Measurements from ENCODE around the gene CASP10.

Gene CASP10

DNA sequence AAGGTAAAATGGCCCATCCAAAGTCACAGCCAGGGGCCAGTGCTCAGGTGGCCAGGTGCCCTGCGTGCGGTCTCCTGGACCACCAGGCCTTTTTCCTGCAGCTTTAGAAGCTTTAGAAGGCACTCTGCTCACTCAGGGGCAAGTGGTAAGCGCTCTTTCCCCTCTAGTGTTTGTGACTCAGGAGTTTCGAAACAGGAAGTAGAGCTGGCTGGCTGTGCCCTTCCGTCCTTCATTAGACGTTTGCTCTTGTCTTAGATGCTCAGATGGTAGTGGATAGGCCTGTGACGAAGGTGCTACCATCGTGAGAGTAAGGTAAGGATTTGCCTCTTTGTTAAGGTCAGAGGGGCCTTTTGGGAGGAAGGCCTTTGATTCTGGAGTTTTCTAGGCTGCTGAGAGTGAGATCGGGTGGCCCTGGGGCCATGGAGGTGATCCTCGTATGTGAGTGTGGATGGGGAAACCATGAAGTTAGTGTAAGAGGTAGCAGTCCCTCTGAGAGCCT, 77.4 kb downstream of the CASP10 start, which contains the start of gene CASP8:
Gene CASP8, plus strand, starts transcription at position 235 of the 499 bp plus-strand sequence. CDS start 5,951 bp downstream, outside the sequence.
- DNase-seq: peak in 3 of 14 donors; percentile 4 to 23 (median 12)

- no peak for DNase-seq
Observed at GRCh38 chr2:201261471-201261870, 78.5 kb downstream of the CASP10 start.

DNA sequence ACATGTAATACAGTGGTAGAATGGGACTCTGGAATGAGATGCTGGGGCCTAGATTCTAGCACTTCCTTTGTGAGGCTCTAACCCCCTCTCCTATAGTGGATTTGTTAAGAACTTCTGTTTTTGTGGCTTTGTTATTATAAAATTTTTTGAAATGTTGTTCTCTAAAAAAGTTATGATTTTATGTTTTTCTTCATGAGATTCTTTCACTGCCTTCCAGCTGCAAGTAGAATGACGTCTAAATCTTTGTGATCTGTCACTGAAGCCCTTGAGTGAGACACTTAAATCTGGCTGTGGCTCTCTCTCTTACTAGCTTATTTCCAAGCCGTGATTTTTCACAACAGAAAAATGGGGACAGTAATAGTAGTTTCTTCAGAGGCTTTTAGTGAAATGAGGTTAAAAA, 79.0 kb downstream of the CASP10 start:
- DNase-seq: no peak

- DNase-seq: no peak
Observed at GRCh38 chr2:201262718-201263117, 79.8 kb downstream of the CASP10 start.

DNA sequence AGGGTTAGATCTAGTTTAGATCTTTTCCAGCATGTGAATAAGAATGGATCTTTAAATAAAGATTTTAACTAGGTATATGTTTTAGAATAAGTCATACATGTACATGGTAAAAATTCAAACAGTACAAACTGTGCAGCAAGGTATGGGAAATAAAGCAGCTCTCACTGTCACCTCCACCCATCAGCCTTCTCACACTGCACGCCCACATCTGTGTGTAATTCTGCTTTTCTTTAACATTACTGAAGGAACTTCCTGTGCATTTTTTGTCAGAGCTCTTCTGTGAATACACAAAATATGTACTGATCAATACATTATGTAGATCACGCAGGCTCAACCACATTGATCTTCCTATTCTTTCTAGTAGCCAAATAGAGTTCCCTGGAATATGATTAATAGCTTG, 80.8 kb downstream of the CASP10 start:
- no peak for DNase-seq

- no peak for DNase-seq
Observed at GRCh38 chr2:201264472-201265173, 81.7 kb downstream of the CASP10 start.

GRCh38 chr2:201266629-201267028, 83.7 kb downstream of the CASP10 start:
- DNase-seq: no peak

GRCh38 chr2:201267278-201268030, 84.5 kb downstream of the CASP10 start:
- DNase-seq: no peak

DNA sequence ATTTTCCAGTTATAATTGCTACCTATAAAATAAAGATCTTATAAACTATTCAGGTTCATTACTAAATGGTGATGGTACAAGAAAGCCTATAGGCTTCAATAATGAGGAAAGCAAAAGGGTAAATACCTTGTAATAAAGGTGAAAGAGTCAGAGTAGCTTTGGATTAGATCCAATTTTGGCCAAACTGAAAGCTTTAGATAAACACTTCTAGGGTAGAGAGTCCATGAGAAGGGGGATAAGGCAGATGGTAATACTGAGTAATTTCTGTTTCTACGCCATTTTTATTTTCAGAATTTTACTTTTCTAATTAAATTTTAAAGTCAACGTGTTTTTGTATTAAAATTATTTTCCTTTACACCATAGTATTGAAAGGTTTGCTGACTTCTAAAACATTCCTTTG, 86.8 kb downstream of the CASP10 start:
- DNase-seq: no peak

DNA sequence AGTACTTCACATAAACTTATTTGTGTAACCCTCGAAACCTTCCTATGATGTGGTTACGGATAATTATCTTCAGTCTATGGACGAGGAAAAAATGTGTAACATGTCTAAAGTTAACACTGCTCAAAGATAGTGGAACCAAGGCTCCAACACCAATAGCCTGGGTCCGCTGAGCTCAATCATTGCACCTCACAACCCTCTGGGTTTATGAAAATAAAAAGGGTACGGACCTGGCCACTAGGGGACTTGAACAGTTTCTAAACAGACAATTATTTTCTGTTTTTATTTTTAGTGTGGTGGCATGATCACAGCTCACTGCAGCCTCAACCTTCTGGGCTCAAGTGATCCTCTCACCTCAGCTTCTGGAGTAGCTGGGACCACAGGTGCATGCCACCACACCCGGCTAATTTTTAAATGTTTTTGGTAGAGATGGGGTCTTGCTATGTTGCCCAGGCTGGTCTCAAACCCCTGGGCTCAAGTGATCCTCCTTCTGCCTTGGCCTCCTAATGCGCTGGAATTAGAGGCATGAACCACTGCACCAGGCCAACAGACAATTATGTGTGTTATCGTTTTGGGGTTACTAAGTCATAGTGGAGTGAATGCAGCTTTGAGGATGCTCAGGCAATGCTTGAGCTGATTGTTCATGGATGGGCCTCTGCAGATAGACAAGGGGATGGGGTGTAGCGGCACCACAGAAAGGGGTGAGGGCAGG, 87.5 kb downstream of the CASP10 start:
- DNase-seq: no peak

DNA sequence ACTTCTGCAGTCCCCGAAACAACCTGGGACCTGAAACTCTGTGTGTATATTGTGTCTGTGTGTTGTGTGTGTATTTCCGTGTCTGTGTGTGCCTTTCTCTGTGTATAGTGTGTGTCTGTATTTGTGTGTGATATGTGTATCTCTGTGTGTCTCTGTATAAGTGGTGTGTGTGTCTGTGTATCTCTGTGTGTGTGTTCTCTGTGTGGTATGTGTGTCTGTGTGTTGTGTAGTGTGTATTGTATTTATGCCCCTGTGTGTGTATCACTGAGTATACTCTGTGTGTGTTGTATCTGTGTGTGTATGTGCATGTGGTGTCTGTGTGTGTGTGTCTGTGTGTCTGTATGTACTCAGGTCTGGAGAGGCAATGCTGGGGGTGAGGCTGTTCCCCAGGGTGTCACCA, 89.0 kb downstream of the CASP10 start:
- no peak for DNase-seq

DNA sequence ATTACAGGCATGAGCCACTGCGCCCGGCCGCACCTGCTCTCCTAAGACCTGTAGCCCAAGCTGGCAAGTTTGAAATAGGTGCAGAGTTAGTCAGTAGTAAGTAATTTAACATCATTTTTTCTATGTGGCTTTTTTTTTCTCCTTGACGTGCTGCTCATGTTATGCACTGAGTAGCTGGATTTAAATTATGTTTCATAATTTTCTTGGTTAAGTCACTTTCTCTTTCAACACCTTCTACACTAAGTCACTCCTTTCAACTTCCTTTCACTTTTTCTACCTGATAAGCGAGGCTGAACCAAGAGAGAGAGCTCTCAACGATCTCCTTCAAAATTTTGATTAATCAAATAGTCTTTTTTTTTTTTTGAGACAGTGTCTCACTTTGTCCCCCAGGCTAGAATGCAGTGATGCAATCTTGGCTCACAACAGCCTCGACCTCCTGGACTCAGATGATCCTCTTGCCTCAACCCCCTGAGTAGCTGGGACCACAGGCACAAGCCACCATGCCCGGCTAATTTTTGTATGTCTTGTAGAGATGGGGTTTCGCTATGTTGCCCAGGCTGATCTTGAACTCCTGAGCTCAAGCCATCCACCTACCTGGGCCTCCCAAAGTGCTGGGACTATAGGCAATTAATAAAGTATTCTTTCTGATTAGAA, 90.5 kb downstream of the CASP10 start:
- no peak for DNase-seq

DNA sequence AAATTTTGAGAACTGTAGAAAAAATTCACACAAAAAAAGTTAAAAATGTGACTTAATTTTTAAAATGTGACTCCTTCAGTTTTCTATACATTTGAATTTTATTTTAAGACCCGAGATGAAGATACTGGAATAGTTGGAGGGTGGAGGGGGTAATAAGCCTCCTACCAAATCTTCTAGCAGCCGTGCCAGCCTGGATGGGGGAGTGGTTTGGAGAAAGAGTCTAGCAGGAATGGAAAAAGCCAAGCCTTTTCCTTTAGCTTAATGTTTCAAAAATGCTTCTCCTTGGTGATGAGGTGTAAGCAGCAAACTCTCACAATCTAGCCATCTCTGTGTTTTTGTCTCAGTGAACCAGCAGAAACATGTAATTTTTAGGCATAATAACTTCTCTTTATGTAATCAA, 92.1 kb downstream of the CASP10 start:
- no peak for DNase-seq

DNA sequence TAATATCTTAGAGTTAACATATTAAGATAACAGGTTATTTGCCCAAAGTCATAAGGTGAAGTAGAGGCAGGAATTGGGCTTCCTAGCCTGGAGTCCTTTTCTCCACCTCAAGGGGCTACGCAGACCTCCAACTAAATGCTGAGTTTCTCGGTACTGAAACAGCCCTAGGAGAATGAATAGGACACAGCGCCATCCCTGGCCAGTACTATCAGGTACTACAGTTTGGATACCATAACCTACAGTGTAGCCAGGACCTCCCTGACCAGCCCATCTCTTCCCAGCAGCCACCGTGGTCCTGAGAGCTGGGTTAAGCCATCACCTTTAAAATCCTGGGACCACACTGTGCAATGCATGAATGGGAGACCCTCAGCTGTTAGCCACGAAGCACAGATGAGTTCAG, 93.0 kb downstream of the CASP10 start:
- no peak for DNase-seq

- no peak for DNase-seq
Observed at GRCh38 chr2:201276511-201276910, 93.6 kb downstream of the CASP10 start.

Data from C1 segment of cervical spinal cord (tissue), 14 donors.